Measurements from ENCODE around the gene TRAPPC5. TPM values are rescaled to one million over a fixed set of nuclear protein-coding genes. Genes with fewer than 3 reads are reported as not detected.

Gene TRAPPC5
- total and polyA plus RNA-seq, 10 of the 15 experiments (the other 5 are each of a cell fraction or from before 2014, with no cell fraction given): 4.2 to 210 (median 89.1) TPM

DNA sequence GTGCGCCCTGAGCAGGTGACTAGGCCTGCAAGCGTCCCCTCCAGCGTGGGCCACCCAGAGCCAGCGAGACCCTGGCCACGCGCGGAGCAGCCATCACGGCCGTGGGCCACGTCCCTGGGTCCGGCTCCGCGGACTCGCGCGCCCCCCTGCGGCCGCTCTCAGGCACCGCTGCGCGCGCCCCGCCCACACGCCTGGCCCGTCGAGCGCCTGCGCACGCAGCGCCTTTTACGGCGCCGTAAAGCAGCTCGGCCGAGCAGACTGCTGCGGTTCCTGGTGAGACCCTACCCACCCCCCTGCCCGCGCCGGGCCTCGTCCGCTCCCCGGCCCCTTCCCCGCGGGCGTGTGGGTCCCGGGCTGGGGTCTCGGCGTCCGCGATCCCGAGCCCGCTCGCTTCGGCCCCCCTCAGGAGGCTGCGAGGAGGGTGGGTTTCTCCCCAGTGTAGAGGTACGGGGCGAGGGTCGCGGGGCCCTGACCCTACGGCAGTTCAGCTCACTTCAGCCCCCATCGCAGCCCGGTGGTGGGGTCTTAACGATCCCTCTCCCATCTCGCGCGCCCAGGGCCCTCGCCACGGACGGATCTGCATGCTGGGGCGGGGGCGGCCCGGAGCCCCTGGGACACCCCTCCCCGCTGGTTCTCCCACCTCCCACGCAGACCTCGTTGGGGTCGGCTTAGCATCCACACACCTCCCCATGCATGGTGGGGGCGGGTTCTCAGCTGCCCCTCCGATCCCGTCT is at the start of gene TRAPPC5 (continued):
- TF ChIP-seq SREBF1 (IDR thresholded peaks at IDR 0.05; ENCODE audit: low read length) (no peak), ZZZ3 (IDR thresholded peaks at IDR 0.05; ENCODE audit: control insufficient read depth, insufficient read length, low read depth) (no peak), RAD51 (IDR thresholded peaks at IDR 0.05) (no peak), NR2F1 (conservative IDR thresholded peaks at IDR 0.05) (peak; percentile 68), MEF2B (IDR thresholded peaks at IDR 0.05; ENCODE audit: partially characterized antibody, poor library complexity, severe bottlenecking) (peak; percentile 45), SMARCA5 (IDR thresholded peaks at IDR 0.05) (peak; percentile 94), KLF5 (IDR thresholded peaks at IDR 0.05; ENCODE audit: partially characterized antibody) (peak; percentile 70), YY1 (IDR thresholded peaks at IDR 0.05; ENCODE audit: low read depth, low read length) (peak; percentile 90), NFXL1 (IDR thresholded peaks at IDR 0.05; ENCODE audit: borderline replicate concordance) (no peak), NR2C2 (IDR thresholded peaks at IDR 0.05; ENCODE audit: borderline replicate concordance, control insufficient read depth, insufficient read length, low read depth) (no peak), HDAC6 (IDR thresholded peaks at IDR 0.05; ENCODE audit: unreplicated experiment) (no peak), EGR1 (IDR thresholded peaks at IDR 0.05; ENCODE audit: borderline replicate concordance in 1 of 2, low read depth in 2 of 2, low read length in 2 of 2) (peak in 1 of 2 experiments; percentile 95; a peak in 2 of 3 replicates), POU2F2 (IDR thresholded peaks at IDR 0.05; ENCODE audit: borderline replicate concordance, low read depth, low read length) (peak; percentile 58; the same call in 2 of the 3 replicates), ZBED1 (IDR thresholded peaks at IDR 0.05; ENCODE audit: borderline replicate concordance) (no peak), ATF7 (IDR thresholded peaks at IDR 0.05; ENCODE audit: low read depth) (no peak), SUZ12 (IDR thresholded peaks at IDR 0.05; ENCODE audit: unreplicated experiment) (no peak), MEF2A (IDR thresholded peaks at IDR 0.05; ENCODE audit: insufficient read depth, low read depth, low read length) (0 out of 2 replicates have a peak, but pooled peaks have one; percentile 11), HDAC2 (IDR thresholded peaks at IDR 0.05) (no peak), CBX5 (IDR thresholded peaks at IDR 0.05; ENCODE audit: low read depth) (no peak), FOXK2 (IDR thresholded peaks at IDR 0.05) (no peak), IKZF2 (IDR thresholded peaks at IDR 0.05) (no peak), TCF12 (IDR thresholded peaks at IDR 0.05; ENCODE audit: low read depth, low read length) (0 out of 2 replicates have a peak, but pooled peaks have one; percentile 32), ZNF274 (IDR thresholded peaks at IDR 0.05; ENCODE audit: insufficient read depth, insufficient read length) (no peak), DPF2 (IDR thresholded peaks at IDR 0.05) (peak; percentile 65; the same call in 1 of the 2 replicates)
- TF ChIP-seq, protein P1, sequence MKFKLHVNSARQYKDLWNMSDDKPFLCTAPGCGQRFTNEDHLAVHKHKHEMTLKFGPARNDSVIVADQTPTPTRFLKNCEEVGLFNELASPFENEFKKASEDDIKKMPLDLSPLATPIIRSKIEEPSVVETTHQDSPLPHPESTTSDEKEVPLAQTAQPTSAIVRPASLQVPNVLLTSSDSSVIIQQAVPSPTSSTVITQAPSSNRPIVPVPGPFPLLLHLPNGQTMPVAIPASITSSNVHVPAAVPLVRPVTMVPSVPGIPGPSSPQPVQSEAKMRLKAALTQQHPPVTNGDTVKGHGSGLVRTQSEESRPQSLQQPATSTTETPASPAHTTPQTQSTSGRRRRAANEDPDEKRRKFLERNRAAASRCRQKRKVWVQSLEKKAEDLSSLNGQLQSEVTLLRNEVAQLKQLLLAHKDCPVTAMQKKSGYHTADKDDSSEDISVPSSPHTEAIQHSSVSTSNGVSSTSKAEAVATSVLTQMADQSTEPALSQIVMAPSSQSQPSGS (IDR thresholded peaks at IDR 0.05; ENCODE audit: low read length): no peak
- TF ChIP-seq, protein P2, sequence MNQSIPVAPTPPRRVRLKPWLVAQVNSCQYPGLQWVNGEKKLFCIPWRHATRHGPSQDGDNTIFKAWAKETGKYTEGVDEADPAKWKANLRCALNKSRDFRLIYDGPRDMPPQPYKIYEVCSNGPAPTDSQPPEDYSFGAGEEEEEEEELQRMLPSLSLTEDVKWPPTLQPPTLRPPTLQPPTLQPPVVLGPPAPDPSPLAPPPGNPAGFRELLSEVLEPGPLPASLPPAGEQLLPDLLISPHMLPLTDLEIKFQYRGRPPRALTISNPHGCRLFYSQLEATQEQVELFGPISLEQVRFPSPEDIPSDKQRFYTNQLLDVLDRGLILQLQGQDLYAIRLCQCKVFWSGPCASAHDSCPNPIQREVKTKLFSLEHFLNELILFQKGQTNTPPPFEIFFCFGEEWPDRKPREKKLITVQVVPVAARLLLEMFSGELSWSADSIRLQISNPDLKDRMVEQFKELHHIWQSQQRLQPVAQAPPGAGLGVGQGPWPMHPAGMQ (IDR thresholded peaks at IDR 0.05; ENCODE audit: borderline replicate concordance): no peak
- TF ChIP-seq, protein P3, sequence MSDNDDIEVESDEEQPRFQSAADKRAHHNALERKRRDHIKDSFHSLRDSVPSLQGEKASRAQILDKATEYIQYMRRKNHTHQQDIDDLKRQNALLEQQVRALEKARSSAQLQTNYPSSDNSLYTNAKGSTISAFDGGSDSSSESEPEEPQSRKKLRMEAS (IDR thresholded peaks at IDR 0.05; ENCODE audit: low read depth, low read length): no peak; the same call in 1 of the 2 replicates
- TF ChIP-seq, protein P4, sequence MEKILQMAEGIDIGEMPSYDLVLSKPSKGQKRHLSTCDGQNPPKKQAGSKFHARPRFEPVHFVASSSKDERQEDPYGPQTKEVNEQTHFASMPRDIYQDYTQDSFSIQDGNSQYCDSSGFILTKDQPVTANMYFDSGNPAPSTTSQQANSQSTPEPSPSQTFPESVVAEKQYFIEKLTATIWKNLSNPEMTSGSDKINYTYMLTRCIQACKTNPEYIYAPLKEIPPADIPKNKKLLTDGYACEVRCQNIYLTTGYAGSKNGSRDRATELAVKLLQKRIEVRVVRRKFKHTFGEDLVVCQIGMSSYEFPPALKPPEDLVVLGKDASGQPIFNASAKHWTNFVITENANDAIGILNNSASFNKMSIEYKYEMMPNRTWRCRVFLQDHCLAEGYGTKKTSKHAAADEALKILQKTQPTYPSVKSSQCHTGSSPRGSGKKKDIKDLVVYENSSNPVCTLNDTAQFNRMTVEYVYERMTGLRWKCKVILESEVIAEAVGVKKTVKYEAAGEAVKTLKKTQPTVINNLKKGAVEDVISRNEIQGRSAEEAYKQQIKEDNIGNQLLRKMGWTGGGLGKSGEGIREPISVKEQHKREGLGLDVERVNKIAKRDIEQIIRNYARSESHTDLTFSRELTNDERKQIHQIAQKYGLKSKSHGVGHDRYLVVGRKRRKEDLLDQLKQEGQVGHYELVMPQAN (conservative IDR thresholded peaks at IDR 0.05): peak; percentile 55; the same call in 1 of the 2 replicates

Data from GM12878 (cell line).